ENCODE measurements around the gene SF3B6.

Gene SF3B6

GRCh38 chr2:24024996-24025663, 51.0 kb downstream of the SF3B6 start:
- H3K4me3 ChIP-seq (ENCODE audit: low read length) = no peak overlapping the region

GRCh38 chr2:24024018-24024417, 52.1 kb downstream of the SF3B6 start:
- no peak overlapping the region for H3K4me3 ChIP-seq (ENCODE audit: low read length)
- no peak for DNase-seq (ENCODE audit: low read depth, low spot score)

More at GRCh38 chr2:24024996-24025663, 51.0 kb downstream of the SF3B6 start:
- no peak for DNase-seq (ENCODE audit: low read depth, low spot score)

GRCh38 chr2:24022975-24023575, 53.1 kb downstream of the SF3B6 start:
- no peak overlapping the region for H3K4me3 ChIP-seq (ENCODE audit: low read length)
- no peak for DNase-seq (ENCODE audit: low read depth, low spot score)

- no peak overlapping the region for H3K4me3 ChIP-seq (ENCODE audit: low read length)
Measured at GRCh38 chr2:24022324-24022974, 53.7 kb downstream of the SF3B6 start.

GRCh38 chr2:24021122-24021998, 54.8 kb downstream of the SF3B6 start:
- DNase-seq (ENCODE audit: low read depth, low spot score) = no peak

More at GRCh38 chr2:24022324-24022974, 53.7 kb downstream of the SF3B6 start:
- no peak for DNase-seq (ENCODE audit: low read depth, low spot score)

GRCh38 chr2:24020244-24020643, 55.9 kb downstream of the SF3B6 start:
- no peak for DNase-seq (ENCODE audit: low read depth, low spot score)

More at GRCh38 chr2:24021122-24021998, 54.8 kb downstream of the SF3B6 start:
- no peak overlapping the region for H3K4me3 ChIP-seq (ENCODE audit: low read length)

GRCh38 chr2:24019729-24020128, 56.4 kb downstream of the SF3B6 start:
- no peak overlapping the region for H3K4me3 ChIP-seq (ENCODE audit: low read length)
- DNase-seq (ENCODE audit: low read depth, low spot score) = no peak

More at GRCh38 chr2:24020244-24020643, 55.9 kb downstream of the SF3B6 start:
- H3K4me3 ChIP-seq (ENCODE audit: low read length) = no peak overlapping the region

GRCh38 chr2:24018241-24018640, 57.9 kb downstream of the SF3B6 start:
- no peak overlapping the region for H3K4me3 ChIP-seq (ENCODE audit: low read length)
- DNase-seq (ENCODE audit: low read depth, low spot score) = no peak

GRCh38 chr2:24017711-24018110, 58.4 kb downstream of the SF3B6 start:
- no peak for DNase-seq (ENCODE audit: low read depth, low spot score)
- H3K4me3 ChIP-seq (ENCODE audit: low read length) = no peak overlapping the region
